Mesothelial cell of epicardium (in vitro differentiated cells): ENCODE results near the gene SLC22A5. TPM values are rescaled to one million over a fixed set of nuclear protein-coding genes. Genes with fewer than 3 reads are reported as not detected.

ENCODE experiments used
- DNase-seq, 2 experiments: peaks; one replicate each; pipeline ENCODE4 v3.0.0; 2021; ENCODE audit warnings: low spot score in 2 of 2; ENCODE audit not compliant: unreplicated experiment in 2 of 2
- H3K27ac Mint-ChIP-seq: 2 replicates; pipeline ENCODE4 v1.8.0; 2021; ENCODE audit warnings: mixed read lengths
- H3K27me3 Mint-ChIP-seq: 2 replicates; pipeline ENCODE4 v1.8.0; 2021; ENCODE audit warnings: low read depth, mixed read lengths
- H3K36me3 Mint-ChIP-seq: 2 replicates; pipeline ENCODE4 v1.8.0; 2021; ENCODE audit warnings: mixed read lengths
- H3K4me1 Mint-ChIP-seq: 2 replicates; pipeline ENCODE4 v1.8.0; 2021; ENCODE audit warnings: mixed read lengths
- H3K4me3 Mint-ChIP-seq: 2 replicates; pipeline ENCODE4 v1.8.0; 2021; ENCODE audit warnings: mild to moderate bottlenecking, moderate library complexity, mixed read lengths
- H3K9me3 Mint-ChIP-seq: 2 replicates; pipeline ENCODE4 v1.8.0; 2021; ENCODE audit warnings: mixed read lengths
- total RNA-seq: library from RNA; stranded (reverse); gene quantifications from 3 replicates; pipeline ENCODE4 v1.2.1, GENCODE V29; 2021
- TF ChIP-seq, protein P1 (sequence below): fragments of 200-600 bp; sonication (generic); IDR thresholded peaks from one replicate; pipeline ENCODE4 v1.5.0; 2021; ENCODE audit warnings: antibody characterized with exemption; ENCODE audit not compliant: unreplicated experiment

SLC22A5 gene
- total RNA-seq, 1 donor from 2014 or later = 31.1 TPM

DNA sequence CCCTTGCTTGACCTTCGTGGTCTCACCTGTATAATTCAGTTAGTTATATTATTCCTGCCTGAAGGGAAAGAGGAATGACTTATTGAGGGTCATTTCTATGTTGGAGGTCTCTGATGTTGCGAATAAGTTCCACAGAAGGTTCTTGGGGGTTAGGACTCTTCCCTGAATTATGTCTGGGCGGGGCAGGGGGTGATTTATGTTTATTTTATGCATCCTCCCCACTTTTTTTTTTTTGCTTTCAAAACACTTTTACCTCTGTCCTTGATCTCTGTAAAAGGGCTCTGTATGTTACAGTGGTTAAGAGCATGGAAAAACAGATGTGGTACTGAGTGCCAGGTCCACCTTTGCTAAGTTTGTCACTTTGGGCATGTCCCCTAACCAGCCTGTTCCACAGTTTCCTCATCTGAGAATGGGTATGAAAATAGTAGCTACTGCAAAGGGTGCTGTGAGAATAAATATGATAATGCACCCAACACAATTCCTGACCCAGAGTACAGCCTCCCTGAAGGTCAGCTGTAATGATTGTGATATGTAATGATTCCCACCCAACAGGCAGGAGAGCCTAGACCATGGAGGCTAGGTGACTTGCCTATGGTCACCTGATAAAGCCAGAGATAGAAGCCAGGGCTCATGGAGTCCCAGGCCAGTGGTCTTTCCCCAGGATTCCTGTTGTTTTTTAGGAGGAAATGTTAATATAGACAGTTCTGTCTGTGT, 54.8 kb downstream of the SLC22A5 start:
- DNase-seq = no peak
- Mint-ChIP-seq H3K4me3 (no peak overlapping the region), H3K9me3 (no peaks in the 10 kb centered on the region), H3K27ac (no peak overlapping the region), H3K36me3 (peaks cover 3% of the 10 kb centered on the region), H3K4me1 (peaks cover 61% of the 10 kb centered on the region), H3K27me3 (no peaks in the 10 kb centered on the region)
- TF ChIP-seq, protein P1, sequence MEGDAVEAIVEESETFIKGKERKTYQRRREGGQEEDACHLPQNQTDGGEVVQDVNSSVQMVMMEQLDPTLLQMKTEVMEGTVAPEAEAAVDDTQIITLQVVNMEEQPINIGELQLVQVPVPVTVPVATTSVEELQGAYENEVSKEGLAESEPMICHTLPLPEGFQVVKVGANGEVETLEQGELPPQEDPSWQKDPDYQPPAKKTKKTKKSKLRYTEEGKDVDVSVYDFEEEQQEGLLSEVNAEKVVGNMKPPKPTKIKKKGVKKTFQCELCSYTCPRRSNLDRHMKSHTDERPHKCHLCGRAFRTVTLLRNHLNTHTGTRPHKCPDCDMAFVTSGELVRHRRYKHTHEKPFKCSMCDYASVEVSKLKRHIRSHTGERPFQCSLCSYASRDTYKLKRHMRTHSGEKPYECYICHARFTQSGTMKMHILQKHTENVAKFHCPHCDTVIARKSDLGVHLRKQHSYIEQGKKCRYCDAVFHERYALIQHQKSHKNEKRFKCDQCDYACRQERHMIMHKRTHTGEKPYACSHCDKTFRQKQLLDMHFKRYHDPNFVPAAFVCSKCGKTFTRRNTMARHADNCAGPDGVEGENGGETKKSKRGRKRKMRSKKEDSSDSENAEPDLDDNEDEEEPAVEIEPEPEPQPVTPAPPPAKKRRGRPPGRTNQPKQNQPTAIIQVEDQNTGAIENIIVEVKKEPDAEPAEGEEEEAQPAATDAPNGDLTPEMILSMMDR = no peak

DNA sequence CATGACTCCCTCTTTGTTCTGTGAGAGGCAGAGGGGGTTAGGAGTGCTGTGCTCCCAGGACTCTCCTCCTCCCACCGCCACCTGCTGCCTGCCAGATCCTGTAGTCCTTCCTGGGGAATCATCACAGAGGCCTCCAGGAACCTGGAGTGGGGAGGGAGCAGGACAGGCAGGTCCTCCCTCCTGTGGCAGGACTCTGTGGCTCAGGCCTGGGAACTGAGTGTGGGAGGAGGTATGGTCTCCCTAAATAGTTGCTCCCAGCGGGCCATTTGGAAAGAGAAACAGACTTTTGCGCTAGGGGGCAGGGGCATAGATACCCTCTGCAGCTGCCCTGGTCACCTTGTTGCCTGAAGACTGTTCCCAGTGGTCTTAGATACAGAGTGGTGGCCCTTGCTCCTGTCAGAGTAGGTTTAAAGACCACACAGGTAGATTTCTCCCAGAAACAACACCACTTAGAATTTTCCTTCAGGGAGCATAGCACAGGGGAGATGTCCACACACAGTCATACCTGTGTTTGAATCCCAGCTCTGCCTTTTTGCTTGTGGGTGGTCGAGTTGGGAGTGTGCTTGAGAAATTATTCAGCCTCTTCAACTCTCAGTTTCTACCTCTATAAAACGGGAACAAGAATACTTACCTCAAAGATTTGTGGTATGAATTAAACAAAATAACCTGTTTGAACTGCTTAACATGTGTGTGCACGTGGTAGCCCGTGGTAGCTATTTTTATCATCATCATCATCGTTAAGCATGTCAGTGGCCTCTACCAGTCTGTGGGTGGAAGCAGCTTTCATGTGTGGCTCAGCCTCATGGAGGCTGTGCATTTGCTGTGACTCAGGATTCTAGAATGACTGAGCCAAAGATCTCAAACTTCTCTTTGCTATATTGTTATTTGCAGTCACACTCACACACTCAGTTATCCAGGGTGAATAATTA, 55.8 kb downstream of the SLC22A5 start:
- Mint-ChIP-seq H3K36me3 (peaks cover 3% of the 10 kb centered on the region), H3K9me3 (no peaks in the 10 kb centered on the region), H3K27ac (no peak overlapping the region)

GRCh38 chr5:132425975-132426524, 56.5 kb downstream of the SLC22A5 start:
- H3K27ac Mint-ChIP-seq = no peak overlapping the region
- no peak for DNase-seq
- peaks cover 53% of the 10 kb centered on the region for H3K4me1 Mint-ChIP-seq

More for the DNA sequence above, 55.8 kb downstream of the SLC22A5 start:
- Mint-ChIP-seq H3K4me3 (no peak overlapping the region), H3K27me3 (no peaks in the 10 kb centered on the region), H3K4me1 (peaks cover 60% of the 10 kb centered on the region)
- TF ChIP-seq, protein P1 = no peak
- no peak for DNase-seq

DNA sequence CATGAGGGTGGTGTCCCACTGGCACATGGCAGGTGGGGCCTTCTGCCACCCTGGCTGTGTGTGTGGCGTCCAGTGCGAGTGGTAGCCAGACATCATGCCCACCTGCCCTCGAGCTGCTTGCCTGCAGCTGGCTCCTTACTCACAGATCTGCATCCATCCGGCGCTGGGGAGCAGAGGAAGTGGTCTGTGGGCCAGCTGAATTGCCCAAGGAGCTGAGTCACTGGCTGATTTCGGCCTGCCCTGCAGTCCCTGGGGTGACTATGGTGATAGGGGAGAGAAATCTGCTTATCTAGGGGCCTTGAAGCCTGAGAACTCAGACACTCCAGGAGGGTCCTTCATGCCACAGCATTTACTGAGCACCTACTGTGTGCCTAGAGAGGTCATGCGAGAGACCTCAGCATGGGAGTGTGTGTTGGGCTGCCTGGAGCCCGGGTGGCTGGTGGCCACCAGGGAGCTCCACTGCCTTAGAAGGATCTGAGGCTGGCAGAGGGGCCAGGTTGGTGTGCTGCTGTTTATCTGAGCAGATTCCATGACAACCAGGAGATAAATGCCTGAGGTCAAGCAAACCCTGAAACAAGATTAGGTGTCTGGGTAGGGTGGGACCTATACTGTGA, 57.1 kb downstream of the SLC22A5 start:
- H3K27me3 Mint-ChIP-seq = peaks cover 2% of the 10 kb centered on the region
- peak overlapping the region; percentile 85 for H3K27ac Mint-ChIP-seq
- peaks cover 3% of the 10 kb centered on the region for H3K36me3 Mint-ChIP-seq
- peaks cover 48% of the 10 kb centered on the region for H3K4me1 Mint-ChIP-seq
- no peak for DNase-seq
- no peaks in the 10 kb centered on the region for H3K9me3 Mint-ChIP-seq
- H3K4me3 Mint-ChIP-seq = no peak overlapping the region
- TF ChIP-seq, protein P1 = no peak

More at GRCh38 chr5:132425975-132426524, 56.5 kb downstream of the SLC22A5 start:
- H3K4me3 Mint-ChIP-seq = no peak overlapping the region
- TF ChIP-seq, protein P1 = no peak
- H3K27me3 Mint-ChIP-seq = no peaks in the 10 kb centered on the region
- no peaks in the 10 kb centered on the region for H3K9me3 Mint-ChIP-seq
- peaks cover 3% of the 10 kb centered on the region for H3K36me3 Mint-ChIP-seq
